ENCODE data around the gene OR52E4.

- TF ChIP-seq RCOR1 (conservative IDR thresholded peaks at IDR 0.05; ENCODE audit: low read depth, low read length) (no peak), ETV6 (conservative IDR thresholded peaks at IDR 0.05 in 1 of 2, IDR thresholded peaks at IDR 0.05 in 1 of 2; ENCODE audit: borderline replicate concordance in 1 of 2, low read depth in 1 of 2) (no peak), EP300 (IDR thresholded peaks at IDR 0.05; ENCODE audit: borderline replicate concordance in 1 of 2, control insufficient read depth in 1 of 2, low read depth in 2 of 2, low read length in 2 of 2) (no peak), EZH2 (IDR thresholded peaks at IDR 0.05; ENCODE audit: borderline replicate concordance, control insufficient read depth, low read depth, low read length) (no peak), ZBTB33 (IDR thresholded peaks at IDR 0.05) (no peak), KLF5 (IDR thresholded peaks at IDR 0.05; ENCODE audit: partially characterized antibody) (no peak), CTCF (IDR thresholded peaks at IDR 0.05 in 2 of 3, conservative IDR thresholded peaks at IDR 0.05 in 1 of 3; ENCODE audit: control insufficient read depth in 2 of 3, extremely low read depth in 1 of 3, insufficient read depth in 1 of 3, low read depth in 3 of 3, low read length in 3 of 3) (no peak), NRF1 (conservative IDR thresholded peaks at IDR 0.05; ENCODE audit: low read depth, low read length) (no peak), SRF (IDR thresholded peaks at IDR 0.05; ENCODE audit: low read depth in 2 of 2, low read length in 2 of 2) (no peak), SP1 (IDR thresholded peaks at IDR 0.05; ENCODE audit: low read depth, low read length) (no peak)
These were observed 30.1 kb downstream of the OR52E4 start for GRCh38 chr11:5910540-5910939.

All from GM12878 (cell line).